ENCODE results near the gene KIF14. TPM values are rescaled to one million over a fixed set of nuclear protein-coding genes. Genes with fewer than 3 reads are reported as not detected.

Gene KIF14
- polyA plus RNA-seq, 3 donors: 0.03 to 0.18 (median 0.05) TPM

DNA sequence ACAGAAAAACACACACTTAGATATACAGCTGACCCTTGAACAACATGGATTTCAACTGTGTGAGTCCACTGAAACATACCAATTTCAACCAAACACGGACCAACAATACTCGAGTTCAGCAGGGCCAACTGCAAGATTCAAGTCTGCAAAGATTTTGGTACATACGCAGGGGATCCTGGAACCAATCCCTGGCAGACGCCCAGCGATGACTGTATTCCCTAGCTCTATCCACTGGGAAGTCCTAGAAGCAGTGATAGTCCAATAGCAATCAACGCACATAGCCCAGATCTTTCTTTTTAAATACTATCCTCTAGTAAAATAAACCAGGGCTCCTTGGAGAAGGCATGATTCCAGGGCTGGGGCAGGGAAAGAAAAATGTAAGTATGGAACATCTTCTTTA lies 40.2 kb upstream of the KIF14 start:
- Mint-ChIP-seq H3K4me1 (peaks cover 14% of the 10 kb centered on the region), H3K27me3 (ENCODE audit: low read depth in 3 of 3) (no peaks in the 10 kb centered on the region), H3K9me3 (no peaks in the 10 kb centered on the region), H3K27ac (no peak overlapping the region), H3K4me3 (no peak overlapping the region), H3K36me3 (peaks cover 83 to 92% of the 10 kb centered on the region in 2 donors)
- intact Hi-C loops (cut with micrococcal nuclease): no loop called here
- Histone ChIP-seq H3K9me3 (replicated peaks in 1 of 2; ENCODE audit: control insufficient read depth in 1 of 2, insufficient read depth in 1 of 2, low read length in 2 of 2) (no peaks in the 10 kb centered on the region), H3K4me1 (ENCODE audit: control insufficient read depth in 1 of 2, insufficient read depth in 2 of 2, low read length in 2 of 2) (no peaks in the 10 kb centered on the region), H3K27ac (ENCODE audit: low read depth in 1 of 2, low read length in 2 of 2) (no peak overlapping the region), H4K20me1 (ENCODE audit: insufficient read depth, low read length) (peaks cover 37% of the 10 kb centered on the region), H3K9ac (ENCODE audit: insufficient read depth, low read length, poor library complexity, severe bottlenecking) (no peak overlapping the region), H2AFZ (ENCODE audit: insufficient read depth, low read depth, low read length, poor library complexity, severe bottlenecking) (no peak overlapping the region), H3K36me3 (replicated peaks in 1 of 2; ENCODE audit: control insufficient read depth in 1 of 2, insufficient read depth in 2 of 2, low read length in 2 of 2) (peaks cover 76 to 100% of the 10 kb centered on the region in 2 donors), H3K27me3 (ENCODE audit: control insufficient read depth in 2 of 2, insufficient read depth in 2 of 2, low read length in 2 of 2) (no peaks in the 10 kb centered on the region), H3K79me2 (ENCODE audit: insufficient read depth, low read length) (peaks cover 42% of the 10 kb centered on the region), H3K4me2 (replicated peaks; ENCODE audit: extremely low read depth, low read length, poor library complexity, severe bottlenecking) (no peak overlapping the region), H3K4me3 (replicated peaks in 1 of 3; ENCODE audit: low read depth in 2 of 3, low read length in 3 of 3) (no peak overlapping the region)
- TF ChIP-seq, protein P1, sequence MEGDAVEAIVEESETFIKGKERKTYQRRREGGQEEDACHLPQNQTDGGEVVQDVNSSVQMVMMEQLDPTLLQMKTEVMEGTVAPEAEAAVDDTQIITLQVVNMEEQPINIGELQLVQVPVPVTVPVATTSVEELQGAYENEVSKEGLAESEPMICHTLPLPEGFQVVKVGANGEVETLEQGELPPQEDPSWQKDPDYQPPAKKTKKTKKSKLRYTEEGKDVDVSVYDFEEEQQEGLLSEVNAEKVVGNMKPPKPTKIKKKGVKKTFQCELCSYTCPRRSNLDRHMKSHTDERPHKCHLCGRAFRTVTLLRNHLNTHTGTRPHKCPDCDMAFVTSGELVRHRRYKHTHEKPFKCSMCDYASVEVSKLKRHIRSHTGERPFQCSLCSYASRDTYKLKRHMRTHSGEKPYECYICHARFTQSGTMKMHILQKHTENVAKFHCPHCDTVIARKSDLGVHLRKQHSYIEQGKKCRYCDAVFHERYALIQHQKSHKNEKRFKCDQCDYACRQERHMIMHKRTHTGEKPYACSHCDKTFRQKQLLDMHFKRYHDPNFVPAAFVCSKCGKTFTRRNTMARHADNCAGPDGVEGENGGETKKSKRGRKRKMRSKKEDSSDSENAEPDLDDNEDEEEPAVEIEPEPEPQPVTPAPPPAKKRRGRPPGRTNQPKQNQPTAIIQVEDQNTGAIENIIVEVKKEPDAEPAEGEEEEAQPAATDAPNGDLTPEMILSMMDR (IDR thresholded peaks at IDR 0.05): no peak
- 98% methylated on average over 5 of the region's 6 CpGs for WGBS (ENCODE audit: insufficient coverage)
- DNase-seq: no peak

DNA sequence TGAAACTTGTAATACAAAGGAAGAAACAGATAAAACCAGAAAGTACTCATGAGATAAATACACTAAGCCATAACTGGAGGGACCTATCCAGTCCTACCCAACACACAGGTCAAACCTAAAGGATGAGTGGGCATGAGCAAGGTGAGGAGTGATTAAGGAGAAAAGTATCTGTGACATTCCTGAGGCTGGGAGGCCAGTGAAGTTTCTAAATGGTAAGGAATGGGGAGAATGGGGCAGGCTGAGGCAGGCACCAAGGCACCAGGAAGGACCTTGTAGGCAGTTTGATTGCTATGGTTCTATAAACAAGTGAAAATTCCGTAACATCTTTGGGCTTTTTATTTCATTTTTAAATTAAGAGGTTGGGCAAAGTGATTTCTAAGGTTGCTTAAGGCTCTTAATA lies 38.7 kb upstream of the KIF14 start:
- Histone ChIP-seq H3K4me2 (replicated peaks; ENCODE audit: extremely low read depth, low read length, poor library complexity, severe bottlenecking) (no peak overlapping the region), H3K4me3 (replicated peaks in 1 of 3; ENCODE audit: low read depth in 2 of 3, low read length in 3 of 3) (no peak overlapping the region), H3K27me3 (ENCODE audit: control insufficient read depth in 2 of 2, insufficient read depth in 2 of 2, low read length in 2 of 2) (no peaks in the 10 kb centered on the region), H3K79me2 (ENCODE audit: insufficient read depth, low read length) (peaks cover 30% of the 10 kb centered on the region), H3K36me3 (replicated peaks in 1 of 2; ENCODE audit: control insufficient read depth in 1 of 2, insufficient read depth in 2 of 2, low read length in 2 of 2) (peaks cover 73 to 91% of the 10 kb centered on the region in 2 donors), H3K4me1 (ENCODE audit: control insufficient read depth in 1 of 2, insufficient read depth in 2 of 2, low read length in 2 of 2) (peaks cover 9 to 14% of the 10 kb centered on the region in 2 donors), H2AFZ (ENCODE audit: insufficient read depth, low read depth, low read length, poor library complexity, severe bottlenecking) (no peak overlapping the region), H3K9ac (ENCODE audit: insufficient read depth, low read length, poor library complexity, severe bottlenecking) (no peak overlapping the region), H3K27ac (ENCODE audit: low read depth in 1 of 2, low read length in 2 of 2) (no peak overlapping the region), H3K9me3 (replicated peaks in 1 of 2; ENCODE audit: control insufficient read depth in 1 of 2, insufficient read depth in 1 of 2, low read length in 2 of 2) (no peaks in the 10 kb centered on the region), H4K20me1 (ENCODE audit: insufficient read depth, low read length) (peaks cover 36% of the 10 kb centered on the region)
- intact Hi-C loops (cut with micrococcal nuclease): no loop called here
- DNase-seq: no peak
- TF ChIP-seq, protein P1 (IDR thresholded peaks at IDR 0.05): no peak
- peak overlapping the region in 1 of 7 donors; percentile 79 for H3K27ac Mint-ChIP-seq
- H3K4me1 Mint-ChIP-seq: peaks cover 19% of the 10 kb centered on the region
- WGBS (ENCODE audit: insufficient coverage): 100% methylated on average over 1 of the region's 1 CpG
- H3K27me3 Mint-ChIP-seq (ENCODE audit: low read depth in 3 of 3): no peaks in the 10 kb centered on the region
- no peak overlapping the region for H3K4me3 Mint-ChIP-seq
- peaks cover 79 to 85% of the 10 kb centered on the region in 2 donors for H3K36me3 Mint-ChIP-seq
- no peaks in the 10 kb centered on the region for H3K9me3 Mint-ChIP-seq

All from CD14-positive monocyte (primary cell).